GM23248 (cell line): ENCODE results near the gene ATP5ME.

Experiments
- EZH2 ChIP-seq: fragments of 200-600 bp; sonication (generic); IDR thresholded peaks from 2 replicates; pipeline ENCODE4 v1.6.1; 2018; ENCODE audit warnings: antibody characterized with exemption, mild to moderate bottlenecking; ENCODE audit not compliant: insufficient read depth, poor library complexity, severe bottlenecking
- EZH2phosphoT487 ChIP-seq: fragments of 200-600 bp; sonication (generic); IDR thresholded peaks from 2 replicates; pipeline ENCODE4 v1.6.1; 2018; ENCODE audit warnings: antibody characterized with exemption, moderate library complexity, mild to moderate bottlenecking, low read depth; ENCODE audit not compliant: insufficient read depth

- no peak for TF ChIP-seq EZH2
- TF ChIP-seq EZH2phosphoT487 = no peak
Measured at GRCh38 chr4:666436-666810, 7.7 kb downstream of the ATP5ME start.
